ENCODE results near the gene TNFRSF25.
A peak's percentile ranks its signal among the peaks of the same experiment; 100 is the strongest.

The TNFRSF25 gene

DNA sequence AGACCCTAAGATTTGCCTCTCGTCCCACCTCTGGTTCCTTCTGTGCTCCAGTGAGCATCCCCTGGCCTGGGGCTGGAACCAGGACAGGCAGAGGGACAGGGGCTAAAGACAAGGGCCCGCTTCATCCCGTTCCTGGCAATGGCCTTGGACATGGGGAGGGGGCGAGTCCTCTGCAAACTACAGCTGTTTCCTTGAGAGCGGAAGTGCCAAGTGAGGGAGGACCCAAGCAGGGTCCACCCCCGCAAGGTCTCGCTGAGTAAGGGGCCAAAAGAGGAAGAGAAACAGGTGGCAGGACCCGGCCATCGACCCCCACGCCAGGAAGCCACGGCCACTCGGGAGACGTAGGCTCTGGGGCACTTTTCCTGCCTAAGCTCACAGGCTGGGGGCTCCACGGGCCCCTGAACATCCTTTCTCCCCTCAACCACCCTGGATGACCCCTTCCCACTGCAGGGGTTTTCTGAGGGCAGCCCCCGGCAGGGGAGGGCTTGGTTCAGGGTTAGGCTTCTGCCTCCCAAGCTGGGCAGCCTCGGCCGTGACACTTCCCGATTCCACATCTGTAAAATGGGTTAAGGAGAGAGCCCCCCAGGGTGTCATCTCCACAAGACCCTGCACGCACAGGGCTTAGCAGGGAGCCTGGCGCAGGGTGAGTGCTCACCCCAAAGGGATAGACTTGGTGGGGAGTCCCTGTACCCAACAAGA is 43.4 kb upstream of the TNFRSF25 start:
- no peaks in the 10 kb centered on the region for H3K4me1 ChIP-seq (ENCODE audit: insufficient read depth, low read length)
- H3K9ac ChIP-seq (ENCODE audit: low read depth, low read length), result no peak overlapping the region
- H3K36me3 ChIP-seq (ENCODE audit: insufficient read depth, low read length), result no peaks in the 10 kb centered on the region
- H3K27ac ChIP-seq (ENCODE audit: low read length), result no peak overlapping the region
- no peaks in the 10 kb centered on the region for H3K79me2 ChIP-seq (ENCODE audit: insufficient read depth, low read length)
- peaks cover 12% of the 10 kb centered on the region; the same call in 1 of the 2 replicates for H4K20me1 ChIP-seq (ENCODE audit: insufficient read depth, low read length)
- H2AFZ ChIP-seq (ENCODE audit: low read depth, low read length), result no peak overlapping the region
- no peaks in the 10 kb centered on the region for H3K9me3 ChIP-seq (ENCODE audit: insufficient read depth, low read length, severe bottlenecking)
- TF ChIP-seq, protein P1, sequence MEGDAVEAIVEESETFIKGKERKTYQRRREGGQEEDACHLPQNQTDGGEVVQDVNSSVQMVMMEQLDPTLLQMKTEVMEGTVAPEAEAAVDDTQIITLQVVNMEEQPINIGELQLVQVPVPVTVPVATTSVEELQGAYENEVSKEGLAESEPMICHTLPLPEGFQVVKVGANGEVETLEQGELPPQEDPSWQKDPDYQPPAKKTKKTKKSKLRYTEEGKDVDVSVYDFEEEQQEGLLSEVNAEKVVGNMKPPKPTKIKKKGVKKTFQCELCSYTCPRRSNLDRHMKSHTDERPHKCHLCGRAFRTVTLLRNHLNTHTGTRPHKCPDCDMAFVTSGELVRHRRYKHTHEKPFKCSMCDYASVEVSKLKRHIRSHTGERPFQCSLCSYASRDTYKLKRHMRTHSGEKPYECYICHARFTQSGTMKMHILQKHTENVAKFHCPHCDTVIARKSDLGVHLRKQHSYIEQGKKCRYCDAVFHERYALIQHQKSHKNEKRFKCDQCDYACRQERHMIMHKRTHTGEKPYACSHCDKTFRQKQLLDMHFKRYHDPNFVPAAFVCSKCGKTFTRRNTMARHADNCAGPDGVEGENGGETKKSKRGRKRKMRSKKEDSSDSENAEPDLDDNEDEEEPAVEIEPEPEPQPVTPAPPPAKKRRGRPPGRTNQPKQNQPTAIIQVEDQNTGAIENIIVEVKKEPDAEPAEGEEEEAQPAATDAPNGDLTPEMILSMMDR (IDR thresholded peaks at IDR 0.05; ENCODE audit: borderline replicate concordance, extremely low read depth, low read length, poor library complexity, severe bottlenecking), result no peak
- no peak for TF ChIP-seq EZH2 (IDR thresholded peaks at IDR 0.05; ENCODE audit: borderline replicate concordance, low read depth, low read length, severe bottlenecking)
- H3K4me3 ChIP-seq (ENCODE audit: low read depth in 1 of 2, low read length in 2 of 2), result no peak overlapping the region
- ATAC-seq (ENCODE audit: insufficient read depth, low read depth) (no peak), DNase-seq (no peak)
- H3K27me3 ChIP-seq (ENCODE audit: insufficient read depth, low read length, poor library complexity), result no peaks in the 10 kb centered on the region
- H3K4me2 ChIP-seq (ENCODE audit: insufficient read depth, low read length), result no peak overlapping the region

DNA sequence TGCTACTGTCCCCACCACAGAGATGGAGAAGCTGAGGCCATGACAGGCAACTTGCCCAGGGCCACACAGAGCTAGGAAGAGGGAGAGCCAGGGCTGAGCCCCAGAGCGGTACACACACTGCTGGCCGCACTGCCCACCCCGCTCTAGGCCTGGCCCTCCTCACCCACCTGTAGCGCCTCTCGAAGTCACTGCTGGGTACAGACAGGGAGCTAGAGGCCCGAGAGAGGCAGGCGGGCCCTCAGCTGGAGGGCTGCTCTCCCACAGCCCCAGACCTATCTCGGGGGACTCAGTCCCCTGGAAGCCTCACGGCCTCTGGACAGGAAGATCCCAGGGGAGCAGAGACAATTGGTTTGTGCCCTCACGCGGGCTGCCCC is 42.8 kb upstream of the TNFRSF25 start:
- no peaks in the 10 kb centered on the region for H3K4me1 ChIP-seq (ENCODE audit: insufficient read depth, low read length)
- TF ChIP-seq EZH2 (IDR thresholded peaks at IDR 0.05; ENCODE audit: borderline replicate concordance, low read depth, low read length, severe bottlenecking), result no peak
- TF ChIP-seq, protein P1 (IDR thresholded peaks at IDR 0.05; ENCODE audit: borderline replicate concordance, extremely low read depth, low read length, poor library complexity, severe bottlenecking), result no peak
- no peak overlapping the region for H2AFZ ChIP-seq (ENCODE audit: low read depth, low read length)
- ATAC-seq (ENCODE audit: insufficient read depth, low read depth) (no peak), DNase-seq (no peak)
- no peak overlapping the region for H3K4me3 ChIP-seq (ENCODE audit: low read depth in 1 of 2, low read length in 2 of 2)
- peaks cover 12% of the 10 kb centered on the region; the same call in 1 of the 2 replicates for H4K20me1 ChIP-seq (ENCODE audit: insufficient read depth, low read length)
- no peak overlapping the region for H3K27ac ChIP-seq (ENCODE audit: low read length)
- H3K9me3 ChIP-seq (ENCODE audit: insufficient read depth, low read length, severe bottlenecking), result no peaks in the 10 kb centered on the region
- no peak overlapping the region for H3K9ac ChIP-seq (ENCODE audit: low read depth, low read length)
- H3K4me2 ChIP-seq (ENCODE audit: insufficient read depth, low read length), result no peak overlapping the region
- H3K36me3 ChIP-seq (ENCODE audit: insufficient read depth, low read length), result no peaks in the 10 kb centered on the region
- no peaks in the 10 kb centered on the region for H3K79me2 ChIP-seq (ENCODE audit: insufficient read depth, low read length)
- H3K27me3 ChIP-seq (ENCODE audit: insufficient read depth, low read length, poor library complexity), result no peaks in the 10 kb centered on the region

DNA sequence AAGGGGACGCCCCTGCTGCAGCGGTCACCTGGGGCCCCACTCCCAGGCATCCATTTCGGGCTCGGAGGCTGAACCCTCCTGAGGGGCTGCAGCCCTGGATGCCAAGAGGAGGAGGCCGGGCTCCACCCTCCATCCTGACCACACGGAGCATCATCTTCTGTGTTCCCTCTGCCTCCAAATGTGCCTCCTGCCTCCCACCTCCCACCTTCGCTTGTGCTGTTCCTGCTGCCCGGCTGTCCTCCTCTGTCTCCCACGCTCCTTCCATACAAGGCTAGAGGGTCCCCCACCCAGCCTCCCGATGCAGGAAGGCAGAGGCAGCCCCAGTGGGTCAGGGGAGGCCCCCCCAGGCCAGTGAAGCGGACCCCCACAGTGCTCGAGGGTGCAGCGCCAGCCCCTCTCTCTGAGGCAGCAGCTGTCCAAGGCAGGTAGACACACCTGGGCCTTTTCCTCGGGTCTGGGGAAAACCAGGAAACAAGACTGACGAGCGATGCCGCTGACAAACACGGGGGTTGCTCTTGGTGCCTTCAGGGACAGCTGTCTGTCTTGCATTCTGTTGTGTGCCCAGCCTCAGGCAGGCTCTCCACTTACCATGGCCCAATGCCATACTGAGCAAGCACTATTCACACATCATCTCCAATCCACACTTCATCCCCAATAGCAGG is 42.3 kb upstream of the TNFRSF25 start:
- no peaks in the 10 kb centered on the region for H3K9me3 ChIP-seq (ENCODE audit: insufficient read depth, low read length, severe bottlenecking)
- no peak overlapping the region for H3K9ac ChIP-seq (ENCODE audit: low read depth, low read length)
- H3K27ac ChIP-seq (ENCODE audit: low read length), result no peak overlapping the region
- no peaks in the 10 kb centered on the region for H3K27me3 ChIP-seq (ENCODE audit: insufficient read depth, low read length, poor library complexity)
- H3K4me3 ChIP-seq (ENCODE audit: low read depth in 1 of 2, low read length in 2 of 2), result no peak overlapping the region
- H3K4me2 ChIP-seq (ENCODE audit: insufficient read depth, low read length), result no peak overlapping the region
- H3K4me1 ChIP-seq (ENCODE audit: insufficient read depth, low read length), result no peaks in the 10 kb centered on the region
- TF ChIP-seq EZH2 (IDR thresholded peaks at IDR 0.05; ENCODE audit: borderline replicate concordance, low read depth, low read length, severe bottlenecking), result no peak
- TF ChIP-seq, protein P1 (IDR thresholded peaks at IDR 0.05; ENCODE audit: borderline replicate concordance, extremely low read depth, low read length, poor library complexity, severe bottlenecking), result no peak
- no peaks in the 10 kb centered on the region for H3K36me3 ChIP-seq (ENCODE audit: insufficient read depth, low read length)
- H2AFZ ChIP-seq (ENCODE audit: low read depth, low read length), result no peak overlapping the region
- ATAC-seq (ENCODE audit: insufficient read depth, low read depth) (0 out of 3 replicates have a peak, but pooled peaks have one; percentile 22), DNase-seq (no peak)
- H4K20me1 ChIP-seq (ENCODE audit: insufficient read depth, low read length), result peaks cover 12% of the 10 kb centered on the region; the same call in 1 of the 2 replicates
- H3K79me2 ChIP-seq (ENCODE audit: insufficient read depth, low read length), result no peaks in the 10 kb centered on the region

Measured in DND-41 (cell line).